ENCODE results near the gene EFL1.

The EFL1 gene

DNA sequence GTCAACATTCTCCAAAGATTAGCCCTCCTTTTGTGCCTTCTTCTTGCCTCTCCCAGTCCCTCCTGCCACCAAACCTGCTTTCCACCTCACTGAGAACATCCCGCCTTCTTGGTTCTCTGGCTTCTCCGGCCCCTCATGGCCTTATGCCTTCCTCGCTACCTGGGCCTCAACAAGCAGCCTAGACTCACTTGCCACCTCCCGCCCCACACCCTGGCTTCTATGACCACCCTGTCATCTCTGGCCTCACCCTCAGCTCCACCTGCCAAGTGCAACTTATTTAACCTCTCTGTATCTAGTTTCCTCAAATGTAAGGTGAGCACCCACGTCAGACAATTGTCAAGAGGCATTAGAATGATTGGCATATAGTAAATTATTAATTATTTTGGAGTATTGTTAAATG is 147.9 kb downstream of the EFL1 start:
- DNase-seq, result no peak

DNA sequence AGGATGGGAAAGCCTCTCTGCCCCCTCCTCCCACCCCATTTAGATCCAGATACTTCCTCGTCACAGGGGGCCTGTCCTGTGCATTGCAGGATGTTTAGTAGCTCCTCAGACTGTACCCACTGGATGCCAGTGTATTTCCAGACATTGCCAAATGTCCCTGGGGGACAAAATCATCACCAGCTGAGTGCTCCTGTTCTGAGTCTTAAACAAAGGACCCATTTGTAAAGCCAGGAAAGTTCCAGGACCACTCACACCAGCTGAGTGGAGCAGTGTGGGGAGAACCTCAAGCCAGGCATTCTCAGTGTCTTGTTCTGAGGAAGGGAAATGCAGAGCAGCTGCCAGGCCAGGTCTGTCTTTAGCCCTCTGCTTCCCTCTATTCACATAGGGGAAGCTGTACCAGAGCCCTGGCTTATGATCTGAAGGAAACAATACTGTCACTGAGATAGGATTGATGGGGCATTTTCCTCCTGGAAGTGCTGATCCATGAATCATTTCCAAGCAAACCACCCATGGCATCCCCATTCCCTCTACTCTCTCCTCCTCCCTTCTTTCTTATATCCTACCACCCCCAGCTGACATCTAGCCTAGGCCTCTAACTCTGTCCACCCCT is 149.3 kb downstream of the EFL1 start:
- no peak for DNase-seq

DNA sequence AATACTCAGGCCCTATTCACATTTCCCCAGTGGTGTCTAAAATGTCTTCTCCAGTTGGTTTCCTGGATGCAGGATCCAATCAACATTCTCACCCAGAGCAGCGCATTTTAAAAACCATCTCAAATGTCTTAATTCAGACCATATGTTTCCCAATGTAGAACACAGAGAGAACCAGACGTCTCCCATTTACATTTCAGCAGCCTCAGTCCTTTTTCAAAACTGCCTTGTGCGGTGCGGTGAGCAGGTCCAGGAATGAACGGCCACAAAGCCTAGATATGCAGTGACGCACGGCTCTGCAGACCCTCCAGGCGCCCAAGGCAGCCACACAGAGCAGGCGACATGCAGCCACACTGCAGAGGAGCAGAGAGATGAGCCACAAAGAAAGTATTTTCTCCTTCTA is 150.6 kb downstream of the EFL1 start:
- no peak for DNase-seq

DNA sequence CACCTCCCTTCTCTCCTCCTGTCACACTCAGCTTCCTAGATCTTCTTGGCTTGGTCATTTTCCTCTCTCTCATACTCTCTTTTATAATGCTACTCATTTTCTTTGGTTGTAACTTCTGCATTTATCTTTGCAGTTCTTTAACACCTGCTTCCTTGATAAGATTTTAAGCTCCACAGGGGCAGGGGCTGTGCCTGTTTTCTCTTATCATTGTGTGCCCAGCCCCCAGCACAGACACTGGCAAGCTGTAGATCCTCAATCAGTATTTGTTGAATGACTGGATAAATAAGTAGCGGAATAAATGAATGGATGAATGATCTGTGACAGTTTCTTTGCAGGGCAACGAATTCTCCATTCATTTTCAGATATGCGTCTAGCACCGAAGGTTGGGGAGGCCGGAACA is 152.4 kb downstream of the EFL1 start:
- DNase-seq, result peak; percentile 82

DNA sequence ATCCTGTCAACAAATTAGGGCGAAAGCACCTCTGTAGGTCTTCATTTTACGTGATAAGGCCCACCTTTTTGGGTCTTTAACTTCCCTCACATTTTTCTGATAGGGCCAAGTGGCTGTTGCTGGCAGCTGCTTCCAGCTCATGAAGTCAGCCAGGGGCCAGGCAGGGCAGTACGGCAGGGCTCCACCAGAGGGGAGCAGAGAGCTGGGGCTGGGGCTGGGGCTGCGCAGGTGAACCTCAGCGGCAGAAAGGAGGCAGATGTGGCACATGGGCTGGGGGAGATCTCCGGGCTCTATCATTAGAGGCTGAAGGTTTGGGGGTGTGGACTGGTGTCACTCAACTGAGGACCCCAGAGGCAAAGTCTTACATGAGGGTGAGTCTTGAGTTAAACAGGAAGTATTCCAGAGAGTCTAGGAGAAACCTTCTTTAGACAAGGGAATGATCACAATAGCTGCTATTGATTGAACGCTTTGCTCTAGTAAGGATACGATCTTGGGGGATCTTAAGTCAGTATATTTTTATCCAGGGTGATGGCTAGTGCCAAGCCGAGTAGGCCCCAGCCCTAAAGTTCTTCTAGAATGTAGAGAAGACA is 153.9 kb downstream of the EFL1 start:
- peak; percentile 82 for DNase-seq

DNA sequence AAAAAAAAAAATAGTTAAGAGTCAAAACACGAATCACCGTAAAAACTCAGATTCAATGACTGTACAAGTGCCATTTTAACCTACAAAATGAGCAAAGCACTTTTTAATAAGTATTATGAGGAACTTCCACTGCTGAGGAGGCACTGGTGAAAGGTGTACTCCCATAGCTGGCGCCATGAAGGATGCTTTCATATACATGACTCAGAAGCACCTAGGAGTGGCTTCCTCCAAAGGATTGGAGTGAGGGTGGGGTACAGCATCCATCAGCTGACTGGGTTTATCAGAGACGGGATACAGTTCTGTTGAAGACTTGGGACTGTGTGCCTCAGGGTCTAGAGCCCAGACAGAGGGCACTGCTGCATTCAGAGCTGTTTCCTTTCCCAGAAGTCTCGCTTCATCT is 155.9 kb downstream of the EFL1 start:
- DNase-seq, result no peak

DNA sequence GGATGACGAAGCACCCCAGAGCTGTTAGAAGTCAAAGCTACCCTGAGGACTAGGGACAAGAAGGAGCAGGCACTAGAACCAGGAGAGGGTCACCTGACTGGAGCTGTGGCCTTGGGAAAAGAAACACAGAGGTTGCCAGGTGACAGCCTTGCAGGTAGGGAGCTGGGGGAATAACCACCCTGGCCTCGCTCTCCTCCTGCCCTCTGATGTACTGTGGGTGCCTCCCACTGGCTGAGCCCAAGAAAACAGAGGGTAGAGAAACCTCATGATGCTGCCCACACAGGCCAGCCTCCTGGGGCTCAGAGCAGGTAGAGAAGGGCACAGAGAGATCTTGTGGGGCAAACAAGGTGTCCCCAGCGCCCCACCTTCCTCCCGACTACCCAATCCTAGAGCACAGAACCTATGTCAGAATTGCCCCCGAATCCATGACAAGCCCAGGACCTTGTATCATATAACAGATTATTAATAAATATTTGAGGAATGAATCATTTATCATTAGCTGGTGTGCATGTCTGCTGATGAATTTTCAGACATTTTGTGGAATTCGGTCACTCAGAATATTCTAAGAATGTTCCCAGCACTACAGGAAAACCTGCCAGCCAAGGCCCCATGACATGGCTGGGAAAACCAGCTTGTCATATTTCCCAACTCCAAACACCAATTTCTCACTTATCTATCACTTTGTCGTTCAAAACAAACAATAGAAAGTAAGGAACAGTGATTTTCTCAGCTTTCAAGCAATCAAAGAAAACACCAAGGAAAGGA is 156.9 kb downstream of the EFL1 start:
- no peak for DNase-seq

DNA sequence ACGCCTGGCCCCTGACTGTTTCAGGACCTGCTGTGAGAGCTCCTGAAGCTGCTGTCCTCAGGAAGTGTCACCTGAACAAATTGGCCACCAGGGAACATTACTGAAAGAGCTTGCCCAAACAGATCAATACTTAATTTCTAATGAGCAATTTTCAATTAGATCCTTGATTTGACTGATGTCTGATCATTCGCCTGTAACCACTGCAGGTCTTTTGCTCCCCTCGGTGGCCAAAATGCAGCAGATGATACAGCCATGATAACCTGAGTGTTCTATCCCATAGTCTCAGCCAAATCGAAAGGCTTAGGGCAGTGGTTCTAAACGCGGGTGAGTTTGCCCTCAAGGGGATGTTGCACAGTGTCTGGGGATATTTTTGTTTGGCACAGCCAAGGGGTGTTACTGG is 159.1 kb downstream of the EFL1 start:
- peak; percentile 43 for DNase-seq

DNA sequence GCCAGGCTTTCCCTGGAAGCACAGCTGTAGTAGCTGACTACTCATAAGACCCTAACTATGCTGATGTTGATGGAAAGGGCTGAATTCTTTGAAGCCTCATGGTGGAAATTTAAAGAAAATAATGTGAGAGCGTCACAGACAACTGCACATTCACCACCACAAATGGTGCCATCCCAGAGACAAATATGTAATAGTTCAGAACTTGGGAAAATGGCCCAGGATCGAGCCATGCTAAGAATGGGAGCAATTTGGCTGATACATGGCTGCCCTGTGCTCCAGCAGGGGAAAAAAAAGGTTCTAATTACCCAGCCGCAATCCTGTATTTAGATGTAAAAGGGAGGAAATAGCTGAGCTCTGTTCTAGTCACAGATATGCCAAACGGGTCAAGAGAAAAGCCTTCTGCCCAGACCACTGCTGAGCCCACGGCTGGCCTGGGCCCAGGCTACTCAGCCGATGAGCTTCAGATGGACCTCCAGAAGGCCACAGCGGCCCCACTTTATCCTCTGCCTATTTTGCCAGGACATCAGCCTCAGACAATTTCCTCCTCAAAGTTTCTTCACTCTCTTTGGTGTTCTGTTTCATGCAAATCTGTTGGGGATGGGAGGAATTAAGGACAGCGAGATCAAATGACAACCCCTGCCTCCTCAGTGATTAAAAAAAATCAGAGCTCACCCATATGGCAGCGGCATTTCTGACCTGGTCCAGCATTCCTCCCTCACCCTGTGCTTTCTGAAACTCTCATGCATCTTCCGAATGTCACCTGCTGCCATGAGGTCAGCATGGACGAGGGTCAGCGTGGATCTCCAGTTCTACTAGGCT is 162.2 kb downstream of the EFL1 start:
- DNase-seq, result no peak

DNA sequence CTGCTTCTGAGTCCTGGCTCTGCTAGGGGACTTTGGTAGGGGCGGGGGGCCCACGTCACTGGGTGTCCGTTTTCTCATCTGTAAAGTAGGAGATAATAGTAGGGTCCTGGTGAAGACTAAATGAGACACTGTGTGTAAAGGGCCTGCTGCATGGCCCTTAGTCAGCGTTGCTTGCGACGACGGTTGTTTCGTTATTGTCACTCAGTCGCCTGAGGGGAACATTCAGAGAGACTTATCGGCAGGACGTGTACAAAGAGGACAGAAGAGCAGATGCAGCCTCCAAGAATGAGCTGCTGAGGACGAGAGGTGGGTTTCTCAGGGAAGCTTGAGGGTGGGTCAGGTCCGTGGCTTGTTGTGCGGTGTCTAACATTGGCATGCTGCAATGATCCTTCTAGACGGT is 163.9 kb downstream of the EFL1 start:
- DNase-seq, result no peak

DNA sequence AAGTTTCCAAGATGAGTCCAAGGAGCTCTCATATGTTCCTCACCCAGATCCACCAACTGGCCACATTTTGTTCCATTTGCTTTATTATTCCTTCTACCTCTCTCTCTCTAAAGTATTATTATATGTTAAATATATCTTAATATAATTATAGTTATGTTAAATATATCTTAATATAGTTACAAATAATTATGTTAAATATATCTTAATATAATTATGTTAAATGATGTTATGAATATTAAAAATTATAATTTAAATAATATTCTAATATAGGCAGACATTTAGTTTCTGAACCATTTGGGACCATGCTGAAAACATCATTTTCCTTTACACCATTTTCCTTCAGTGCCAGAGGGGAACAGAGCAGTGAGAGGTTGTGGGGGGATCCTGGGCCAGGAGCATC is 166.7 kb downstream of the EFL1 start:
- DNase-seq, result no peak

DNA sequence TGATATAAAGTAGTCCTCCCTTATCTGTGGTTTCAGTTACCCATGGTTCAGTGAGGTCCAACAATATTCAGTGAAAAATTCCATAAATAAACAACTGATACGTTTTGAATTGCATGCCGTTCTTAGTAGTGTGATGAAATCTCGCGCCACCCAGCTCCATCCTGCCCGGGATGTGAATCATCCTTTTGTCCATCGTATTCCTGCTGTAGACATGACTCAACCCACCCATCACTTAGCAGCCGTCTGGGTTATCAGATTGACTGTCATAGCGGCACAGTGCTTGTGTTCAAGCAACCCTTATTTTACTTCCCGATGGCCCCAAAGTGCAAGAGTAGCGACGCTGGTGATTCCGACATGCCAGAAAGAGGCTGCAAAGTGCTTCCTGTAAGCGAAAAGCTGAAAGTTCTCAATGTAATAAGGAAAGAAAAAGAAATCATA is 168.7 kb downstream of the EFL1 start:
- DNase-seq, result no peak

DNA sequence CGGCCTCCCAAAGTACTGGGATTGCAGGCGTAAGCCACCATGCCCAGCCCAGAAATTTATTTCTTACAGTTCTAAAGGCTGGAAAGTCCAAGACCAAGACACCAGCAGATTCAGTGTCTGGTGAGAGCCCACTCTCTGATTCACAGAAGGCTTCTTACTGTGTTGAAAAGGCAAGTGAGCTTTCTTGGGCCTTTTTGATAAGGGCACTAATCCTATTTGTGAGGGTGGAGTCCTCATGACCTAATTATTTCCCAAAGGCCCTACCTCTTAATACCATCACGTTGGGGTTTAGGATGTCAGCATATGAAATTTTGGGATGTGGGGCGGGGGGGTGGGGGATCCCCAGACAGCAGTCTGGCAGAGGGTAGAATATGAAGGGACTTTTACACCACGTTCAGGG is 169.2 kb downstream of the EFL1 start:
- DNase-seq, result no peak

DNA sequence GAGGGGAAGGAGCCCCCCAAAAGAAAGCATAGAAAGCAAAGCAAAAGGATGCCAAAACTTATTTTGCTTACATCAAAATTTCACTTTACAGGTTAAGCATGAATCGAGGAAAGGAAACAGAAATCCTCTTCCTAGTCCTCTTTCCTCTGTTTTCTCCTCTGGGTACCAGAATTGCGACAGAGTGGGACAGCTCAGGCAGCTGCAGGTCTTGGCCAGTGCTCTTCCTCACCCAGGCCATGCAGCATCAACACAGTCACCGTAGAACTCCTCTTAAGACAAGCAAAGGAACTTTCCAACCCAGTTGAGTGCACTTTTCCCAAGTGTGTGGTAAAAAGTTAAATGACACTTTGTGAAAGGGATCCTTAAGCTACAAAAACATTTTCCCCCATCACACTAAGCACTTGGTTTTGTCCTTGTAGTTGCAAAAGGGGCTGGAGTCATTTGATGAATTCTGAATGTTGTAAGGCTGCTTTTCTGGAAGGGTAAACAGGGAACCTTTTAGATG is 170.8 kb downstream of the EFL1 start:
- no peak for DNase-seq

DNA sequence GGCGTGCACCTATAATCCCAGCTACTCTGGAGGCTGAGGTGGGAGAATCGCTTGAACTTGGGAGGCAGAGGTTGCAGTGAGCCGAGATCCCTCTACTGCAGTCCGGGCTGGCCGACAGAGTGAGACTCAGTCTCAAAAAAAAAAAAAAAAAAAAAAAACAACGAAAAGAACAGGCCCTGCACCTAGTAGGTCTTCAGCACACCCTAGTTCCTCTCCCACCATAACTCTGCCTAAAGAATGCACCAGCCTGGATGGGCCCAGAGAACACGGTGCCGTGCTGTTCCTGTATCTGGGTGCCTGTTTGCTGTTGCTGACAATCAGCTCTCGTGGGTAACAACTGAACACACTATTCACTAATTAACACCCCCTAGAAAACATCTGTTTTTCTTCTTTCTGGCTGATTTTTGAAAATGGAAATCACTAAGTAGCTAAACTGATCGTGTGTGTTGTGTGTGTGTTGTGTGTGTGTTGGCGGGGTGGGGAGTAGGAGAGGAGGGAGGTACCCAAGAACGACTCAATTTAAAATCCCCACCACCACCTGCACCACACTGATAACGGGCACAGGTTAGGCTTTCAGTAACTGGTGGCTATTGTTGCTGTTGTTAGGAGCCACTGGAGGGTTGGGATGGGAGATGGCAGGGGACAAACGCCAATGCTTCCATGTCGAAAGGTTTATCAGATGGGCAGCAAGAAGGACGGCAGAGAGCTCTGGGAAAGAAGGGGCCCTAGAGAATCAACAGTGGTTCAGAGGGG is 176.1 kb downstream of the EFL1 start:
- peak; percentile 39 for DNase-seq

DNA sequence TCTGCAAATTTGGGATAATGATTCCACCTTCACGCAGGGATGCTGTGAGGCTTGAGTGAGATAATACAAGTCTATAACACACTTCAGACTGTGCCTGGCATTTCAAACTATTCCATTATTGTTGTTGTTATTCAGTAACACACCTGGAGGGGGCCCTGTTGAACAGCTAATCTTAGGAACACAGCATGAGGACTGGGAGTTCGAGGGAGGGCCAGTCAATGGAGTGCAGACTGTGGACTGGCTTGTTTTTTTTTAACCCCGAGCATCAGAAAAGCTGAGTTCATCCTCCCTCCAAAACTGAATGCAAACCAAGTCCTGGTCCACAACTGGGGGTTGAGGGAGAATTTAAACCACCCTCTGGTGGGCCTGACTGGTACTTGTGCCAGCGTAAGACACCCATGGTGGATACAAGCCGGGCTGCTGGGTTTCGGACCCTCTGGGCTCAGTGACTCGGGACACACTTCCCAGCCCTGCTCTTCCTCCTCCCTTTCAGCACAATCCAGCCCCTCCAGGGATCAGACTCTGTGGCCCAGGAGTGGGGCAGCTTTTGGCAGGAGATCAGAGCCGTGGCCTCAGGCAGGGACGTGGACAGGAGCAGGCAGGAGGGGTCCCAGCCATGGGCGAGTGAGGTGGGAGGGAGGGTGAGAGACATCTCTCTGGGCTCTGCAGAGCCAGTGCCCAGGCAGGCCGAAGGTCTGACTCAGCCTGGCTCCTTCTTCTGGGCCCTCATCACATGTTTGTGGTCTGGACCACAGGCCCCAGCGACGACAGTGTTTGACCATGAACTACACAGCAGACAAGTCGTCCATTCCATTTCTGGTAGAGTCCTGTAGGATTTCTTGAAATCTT is 180.4 kb downstream of the EFL1 start:
- DNase-seq, result peak; percentile 33

DNA sequence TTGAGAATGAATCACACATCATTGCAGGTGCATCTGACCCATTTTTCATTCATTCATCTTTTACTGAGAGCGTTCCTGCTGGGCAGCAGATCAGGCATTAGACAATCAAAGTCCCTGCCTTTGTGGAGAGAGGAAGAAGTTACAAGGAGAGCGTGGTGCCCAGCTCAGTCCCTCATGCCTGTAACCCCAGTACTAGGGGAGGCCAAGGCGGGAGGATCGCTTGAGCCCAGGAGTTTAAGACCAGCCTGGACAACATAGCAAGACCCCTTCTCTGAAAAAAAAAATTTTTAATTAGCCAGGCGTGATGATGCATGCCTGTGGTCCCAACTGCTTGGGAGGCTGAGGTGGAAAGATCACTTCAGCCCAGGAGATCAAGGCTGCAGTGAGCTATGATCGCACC is 181.8 kb downstream of the EFL1 start:
- no peak for DNase-seq
